ENCODE measurements around the gene GATB. TPM values are rescaled to one million over a fixed set of nuclear protein-coding genes. Genes with fewer than 3 reads are reported as not detected.

GATB gene
- total and polyA plus RNA-seq, 2 donors (not counting 1 experiment from before 2014, with no cell fraction given): 18.7 to 20.8 TPM

DNA sequence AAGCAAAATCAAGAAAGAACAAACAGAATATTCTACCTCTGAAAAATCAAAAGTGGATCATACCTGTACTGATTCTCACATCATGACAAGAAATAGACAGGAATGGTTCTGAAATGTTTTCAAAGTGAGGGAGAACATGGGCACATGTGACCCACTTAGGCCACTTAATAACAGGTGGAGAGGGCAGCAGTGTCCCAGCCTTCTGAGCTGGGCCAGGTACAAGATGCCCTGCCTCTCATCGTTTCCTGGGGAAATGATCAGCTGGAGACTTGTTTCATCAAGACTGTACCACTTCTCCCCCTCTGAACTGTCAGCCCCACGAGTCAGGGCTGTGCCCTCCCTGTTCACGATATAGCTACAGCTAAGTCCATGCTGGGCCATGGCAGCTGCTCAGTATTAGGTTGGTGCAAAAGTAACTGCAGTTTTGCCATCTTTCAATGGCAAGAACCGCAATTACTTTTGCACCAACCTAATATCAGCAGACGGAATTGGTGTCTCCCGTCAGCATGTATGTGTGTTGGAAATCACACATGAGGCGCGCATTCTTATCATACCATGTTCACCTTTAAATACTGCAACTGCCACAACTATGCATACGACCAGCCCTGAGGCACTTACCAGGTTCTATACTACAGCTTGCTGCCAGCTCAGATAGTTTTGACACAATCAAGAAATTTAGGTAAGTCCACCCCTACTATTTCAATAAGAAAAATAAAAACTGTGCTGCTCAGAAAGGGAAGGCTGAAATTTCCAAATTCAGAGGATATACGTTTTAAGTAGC is 71.4 kb downstream of the GATB start:
- H2AFZ ChIP-seq (ENCODE audit: low read length): no peak overlapping the region
- H3K4me1 ChIP-seq (ENCODE audit: control insufficient read depth, extremely low read depth, insufficient read depth, low read length): peaks cover 3% of the 10 kb centered on the region
- no peak overlapping the region for H3K4me2 ChIP-seq (ENCODE audit: extremely low read depth, insufficient read depth, low read length)
- H3K9ac ChIP-seq (ENCODE audit: insufficient read depth, low read length): no peak overlapping the region
- no peak for TF ChIP-seq CTCF (conservative IDR thresholded peaks at IDR 0.05 in 1 of 2, IDR thresholded peaks at IDR 0.05 in 1 of 2; ENCODE audit: low read depth in 1 of 2, low read length in 2 of 2)
- no peak for DNase-seq (ENCODE audit: low read depth in 2 of 2)
- no peaks in the 10 kb centered on the region for H3K9me3 ChIP-seq (ENCODE audit: control insufficient read depth, insufficient read depth, low read depth, low read length)
- no peaks in the 10 kb centered on the region for H3K36me3 ChIP-seq (ENCODE audit: control insufficient read depth, insufficient read depth, low read length)
- no peaks in the 10 kb centered on the region for H4K20me1 ChIP-seq (ENCODE audit: control insufficient read depth, extremely low read depth, insufficient read depth, low read length)
- no peaks in the 10 kb centered on the region for H3K27me3 ChIP-seq (ENCODE audit: control insufficient read depth, insufficient read depth, low read length)
- H3K27ac ChIP-seq (ENCODE audit: insufficient read depth, low read length): no peak overlapping the region
- H3K79me2 ChIP-seq (ENCODE audit: control insufficient read depth, insufficient read depth, low read length): no peaks in the 10 kb centered on the region
- H3K4me3 ChIP-seq (replicated peaks in 1 of 4; ENCODE audit: control extremely low read depth in 1 of 4, insufficient read depth in 1 of 4, low read depth in 3 of 4, low read length in 4 of 4): no peak overlapping the region

GRCh38 chr4:151688785-151689043 is 72.1 kb downstream of the GATB start:
- H3K9ac ChIP-seq (ENCODE audit: insufficient read depth, low read length): no peak overlapping the region
- no peak overlapping the region for H3K4me3 ChIP-seq (replicated peaks in 1 of 4; ENCODE audit: control extremely low read depth in 1 of 4, insufficient read depth in 1 of 4, low read depth in 3 of 4, low read length in 4 of 4)
- H2AFZ ChIP-seq (ENCODE audit: low read length): no peak overlapping the region
- no peak for TF ChIP-seq EZH2 (IDR thresholded peaks at IDR 0.05; ENCODE audit: low read length, missing control alignments)
- TF ChIP-seq CTCF (conservative IDR thresholded peaks at IDR 0.05 in 1 of 2, IDR thresholded peaks at IDR 0.05 in 1 of 2; ENCODE audit: low read depth in 1 of 2, low read length in 2 of 2): no peak
- no peaks in the 10 kb centered on the region for H3K27me3 ChIP-seq (ENCODE audit: control insufficient read depth, insufficient read depth, low read length)
- peaks cover 3% of the 10 kb centered on the region for H3K4me1 ChIP-seq (ENCODE audit: control insufficient read depth, extremely low read depth, insufficient read depth, low read length)
- H4K20me1 ChIP-seq (ENCODE audit: control insufficient read depth, extremely low read depth, insufficient read depth, low read length): no peaks in the 10 kb centered on the region
- H3K79me2 ChIP-seq (ENCODE audit: control insufficient read depth, insufficient read depth, low read length): no peaks in the 10 kb centered on the region
- no peaks in the 10 kb centered on the region for H3K9me3 ChIP-seq (ENCODE audit: control insufficient read depth, insufficient read depth, low read depth, low read length)
- no peak overlapping the region for H3K27ac ChIP-seq (ENCODE audit: insufficient read depth, low read length)
- H3K36me3 ChIP-seq (ENCODE audit: control insufficient read depth, insufficient read depth, low read length): no peaks in the 10 kb centered on the region
- no peak overlapping the region for H3K4me2 ChIP-seq (ENCODE audit: extremely low read depth, insufficient read depth, low read length)
- no peak for DNase-seq (ENCODE audit: low read depth in 2 of 2)

DNA sequence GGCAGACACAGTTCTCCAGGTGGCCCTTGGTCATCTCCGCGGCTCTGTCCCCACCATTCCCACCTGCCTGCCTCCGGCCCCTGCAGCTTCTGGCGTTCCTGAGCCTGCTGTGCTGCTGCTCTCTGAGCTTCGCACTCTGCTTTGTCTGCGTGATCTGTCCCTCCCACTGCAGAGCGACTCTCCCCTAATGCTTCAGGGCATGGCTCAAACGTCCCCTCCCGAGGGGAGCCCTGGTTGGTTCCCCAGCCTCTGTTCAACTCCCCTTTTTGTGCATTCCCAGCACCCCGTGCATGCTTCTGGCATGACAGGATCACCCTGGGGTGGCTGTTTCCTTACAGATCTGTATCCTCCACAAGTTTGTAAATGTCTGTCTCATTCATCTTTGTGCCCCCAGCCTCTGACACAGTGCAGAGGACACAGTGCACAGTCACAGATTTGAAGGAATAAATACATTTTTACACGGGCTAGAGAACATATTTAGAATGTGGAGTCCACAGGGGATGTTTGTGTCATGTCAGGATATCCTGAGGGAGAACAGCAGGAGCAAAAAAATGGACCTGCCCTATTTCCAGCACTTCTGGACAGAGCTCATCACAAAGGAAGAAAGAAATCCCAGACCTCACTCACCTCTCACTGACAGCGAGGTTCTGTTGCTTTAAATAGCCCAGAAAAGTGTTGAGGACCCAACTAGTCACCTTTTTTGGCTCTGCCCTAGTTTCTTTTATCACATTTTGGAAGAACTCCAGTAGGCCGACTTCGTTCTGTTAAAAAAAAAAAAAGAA is 72.6 kb downstream of the GATB start:
- peaks cover 3% of the 10 kb centered on the region for H3K4me1 ChIP-seq (ENCODE audit: control insufficient read depth, extremely low read depth, insufficient read depth, low read length)
- no peaks in the 10 kb centered on the region for H3K36me3 ChIP-seq (ENCODE audit: control insufficient read depth, insufficient read depth, low read length)
- no peak overlapping the region for H3K27ac ChIP-seq (ENCODE audit: insufficient read depth, low read length)
- H3K9me3 ChIP-seq (ENCODE audit: control insufficient read depth, insufficient read depth, low read depth, low read length): no peaks in the 10 kb centered on the region
- H2AFZ ChIP-seq (ENCODE audit: low read length): no peak overlapping the region
- H3K4me2 ChIP-seq (ENCODE audit: extremely low read depth, insufficient read depth, low read length): no peak overlapping the region
- H3K27me3 ChIP-seq (ENCODE audit: control insufficient read depth, insufficient read depth, low read length): no peaks in the 10 kb centered on the region
- H3K9ac ChIP-seq (ENCODE audit: insufficient read depth, low read length): no peak overlapping the region
- no peak for TF ChIP-seq EZH2 (IDR thresholded peaks at IDR 0.05; ENCODE audit: low read length, missing control alignments)
- no peak for TF ChIP-seq CTCF (conservative IDR thresholded peaks at IDR 0.05 in 1 of 2, IDR thresholded peaks at IDR 0.05 in 1 of 2; ENCODE audit: low read depth in 1 of 2, low read length in 2 of 2)
- H3K4me3 ChIP-seq (replicated peaks in 1 of 4; ENCODE audit: control extremely low read depth in 1 of 4, insufficient read depth in 1 of 4, low read depth in 3 of 4, low read length in 4 of 4): no peak overlapping the region
- peak in 1 of 2 donors; percentile 65 for DNase-seq (ENCODE audit: low read depth in 2 of 2)
- no peaks in the 10 kb centered on the region for H4K20me1 ChIP-seq (ENCODE audit: control insufficient read depth, extremely low read depth, insufficient read depth, low read length)
- no peaks in the 10 kb centered on the region for H3K79me2 ChIP-seq (ENCODE audit: control insufficient read depth, insufficient read depth, low read length)

All from fibroblast of lung (primary cell).